ENCODE results near the gene PPDPF.
A peak's percentile ranks its signal among the peaks of the same experiment; 100 is the strongest.

Gene PPDPF

DNA sequence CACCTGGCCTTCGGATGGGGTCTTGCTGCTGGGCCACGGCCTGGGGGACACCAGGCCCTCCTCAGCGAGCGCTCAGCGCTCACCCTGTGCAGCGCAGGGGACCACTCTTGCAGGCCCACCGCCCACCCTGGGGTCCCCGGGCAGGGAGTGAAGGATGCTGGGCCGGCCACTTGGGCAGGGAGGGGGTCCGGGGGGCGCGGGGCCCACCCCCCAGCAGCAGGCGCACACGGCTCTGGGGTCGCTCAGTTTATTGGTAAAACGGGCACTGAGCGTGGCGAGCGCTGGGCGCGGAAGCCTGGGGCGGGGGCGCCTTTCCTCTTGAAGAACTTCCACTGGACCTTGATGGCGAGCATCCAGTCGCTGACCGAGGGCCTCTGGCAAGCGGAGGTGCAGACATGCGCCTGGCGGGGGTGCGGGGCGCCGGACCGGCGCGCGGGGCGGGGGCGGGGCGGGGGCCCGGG is 32.8 kb upstream of the PPDPF start:
- DNase-seq: no peak

GRCh38 chr20:63488315-63489251 is 32.0 kb upstream of the PPDPF start:
- DNase-seq: no peak

DNA sequence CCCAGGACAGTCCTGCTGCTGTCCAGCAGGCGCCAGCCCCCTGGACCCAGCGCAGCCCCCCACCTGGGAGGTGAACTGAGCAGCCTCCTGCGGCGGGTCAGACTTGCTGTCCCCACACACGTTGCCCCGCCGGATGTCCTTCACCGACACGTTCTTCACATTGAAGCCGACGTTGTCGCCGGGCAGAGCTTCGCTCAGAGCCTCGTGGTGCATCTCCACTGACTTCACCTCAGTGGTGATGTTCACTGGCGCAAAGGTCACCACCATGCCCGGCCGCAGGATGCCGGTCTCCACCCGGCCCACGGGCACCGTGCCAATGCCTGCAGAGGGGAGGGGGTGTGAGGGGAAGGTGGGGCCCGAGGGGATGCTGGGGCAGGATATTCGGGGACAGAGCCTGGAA is 30.1 kb upstream of the PPDPF start:
- DNase-seq: no peak

DNA sequence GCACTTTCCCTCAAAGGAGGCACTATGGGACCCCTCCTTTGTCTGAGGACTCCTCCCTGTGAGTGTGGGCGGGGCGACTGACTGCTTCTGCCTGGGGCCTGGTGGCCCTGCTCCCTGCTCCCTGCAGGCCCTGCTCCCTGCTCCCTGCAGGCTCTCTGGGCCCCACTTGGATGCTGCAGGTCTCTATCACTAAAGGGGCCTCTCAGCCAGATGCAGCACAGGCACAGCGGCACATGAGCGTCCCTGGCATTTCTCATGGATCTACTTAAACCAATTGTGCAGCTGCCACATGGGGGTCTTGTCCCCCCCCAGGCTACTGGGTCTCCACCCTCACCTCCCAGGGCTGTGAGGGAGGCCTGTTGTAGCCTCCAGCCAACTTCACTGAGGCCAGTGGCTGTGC is 29.5 kb upstream of the PPDPF start:
- DNase-seq: no peak

GRCh38 chr20:63491635-63492230 is 28.8 kb upstream of the PPDPF start:
- DNase-seq: no peak

- no peak for DNase-seq
Observed at GRCh38 chr20:63492518-63492917, 28.0 kb upstream of the PPDPF start.

DNA sequence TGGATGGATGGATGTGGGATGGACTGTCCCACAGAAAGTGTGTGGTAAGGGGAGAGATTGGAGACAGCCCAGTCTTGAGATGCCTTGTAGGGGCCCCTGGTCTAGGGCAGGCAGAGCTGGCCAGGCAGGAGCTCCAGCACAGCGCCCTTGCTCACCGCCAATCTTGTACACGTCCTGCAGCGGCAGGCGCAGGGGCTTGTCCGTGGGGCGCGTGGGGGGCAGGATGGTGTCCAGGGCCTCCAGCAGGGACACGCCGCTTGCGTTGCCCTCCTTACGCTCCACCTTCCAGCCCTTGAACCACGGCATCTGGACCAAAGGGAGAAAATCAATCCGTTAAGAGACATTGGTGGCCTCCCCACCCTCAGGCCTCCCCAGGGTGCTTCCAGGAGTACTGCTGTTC is 27.6 kb upstream of the PPDPF start:
- DNase-seq: no peak

DNA sequence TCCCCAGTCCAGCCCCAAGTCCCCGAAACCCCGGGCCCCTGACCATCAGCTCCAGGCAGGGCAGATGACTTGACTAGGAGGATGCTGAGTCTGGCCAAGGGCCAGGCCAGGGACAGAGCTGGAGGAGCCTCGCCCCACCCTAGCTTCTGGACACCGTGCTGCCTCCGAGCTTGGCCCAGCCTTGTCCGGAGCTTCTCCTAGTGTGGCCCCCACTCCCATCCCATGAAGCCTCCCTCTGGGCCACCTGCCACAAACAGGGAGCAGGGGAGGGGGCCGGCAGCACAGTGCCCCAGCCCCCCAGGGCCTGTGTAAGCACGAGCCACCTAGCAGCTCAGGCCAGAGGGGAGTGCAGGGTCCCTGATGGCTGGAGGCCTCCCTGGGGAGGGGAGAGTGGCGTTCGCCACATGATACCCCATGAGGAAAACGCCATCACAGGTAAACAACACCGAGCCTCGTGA is 27.0 kb upstream of the PPDPF start:
- DNase-seq: no peak

- DNase-seq: no peak
Observed at GRCh38 chr20:63494084-63494419, 26.5 kb upstream of the PPDPF start.

- DNase-seq: no peak
Observed at GRCh38 chr20:63494420-63495166, 26.0 kb upstream of the PPDPF start.

DNA sequence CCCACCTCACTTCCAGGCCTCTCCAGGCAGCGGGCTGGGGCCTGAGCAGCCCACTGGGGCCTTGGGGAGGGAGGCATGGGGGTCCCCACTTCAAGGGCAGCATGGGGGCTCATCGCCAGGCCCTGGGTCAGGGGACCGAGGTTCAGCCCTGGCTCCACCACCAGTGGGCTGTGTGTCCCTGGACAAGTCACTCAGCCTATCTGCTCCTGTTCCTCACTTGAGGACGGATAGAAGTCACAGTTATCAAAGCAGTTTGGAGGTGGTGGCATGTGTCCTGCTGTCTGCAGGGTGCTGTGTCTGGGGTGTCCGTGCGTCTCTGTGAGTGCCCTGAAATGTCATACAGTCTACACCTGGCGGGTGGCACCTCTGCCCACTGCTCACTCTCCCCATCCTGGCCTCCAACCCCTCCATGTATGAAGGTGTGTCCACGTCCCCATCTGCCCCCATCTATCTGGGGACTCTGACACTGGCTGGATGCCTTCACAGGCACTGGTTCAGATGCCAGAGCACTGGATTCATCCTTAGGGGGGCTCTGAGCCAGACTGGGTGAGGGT is 25.3 kb upstream of the PPDPF start:
- DNase-seq: no peak

GRCh38 chr20:63495741-63496595 is 24.6 kb upstream of the PPDPF start:
- DNase-seq: peak; percentile 79

- no peak for DNase-seq
Observed at GRCh38 chr20:63496596-63497120, 23.9 kb upstream of the PPDPF start.

DNA sequence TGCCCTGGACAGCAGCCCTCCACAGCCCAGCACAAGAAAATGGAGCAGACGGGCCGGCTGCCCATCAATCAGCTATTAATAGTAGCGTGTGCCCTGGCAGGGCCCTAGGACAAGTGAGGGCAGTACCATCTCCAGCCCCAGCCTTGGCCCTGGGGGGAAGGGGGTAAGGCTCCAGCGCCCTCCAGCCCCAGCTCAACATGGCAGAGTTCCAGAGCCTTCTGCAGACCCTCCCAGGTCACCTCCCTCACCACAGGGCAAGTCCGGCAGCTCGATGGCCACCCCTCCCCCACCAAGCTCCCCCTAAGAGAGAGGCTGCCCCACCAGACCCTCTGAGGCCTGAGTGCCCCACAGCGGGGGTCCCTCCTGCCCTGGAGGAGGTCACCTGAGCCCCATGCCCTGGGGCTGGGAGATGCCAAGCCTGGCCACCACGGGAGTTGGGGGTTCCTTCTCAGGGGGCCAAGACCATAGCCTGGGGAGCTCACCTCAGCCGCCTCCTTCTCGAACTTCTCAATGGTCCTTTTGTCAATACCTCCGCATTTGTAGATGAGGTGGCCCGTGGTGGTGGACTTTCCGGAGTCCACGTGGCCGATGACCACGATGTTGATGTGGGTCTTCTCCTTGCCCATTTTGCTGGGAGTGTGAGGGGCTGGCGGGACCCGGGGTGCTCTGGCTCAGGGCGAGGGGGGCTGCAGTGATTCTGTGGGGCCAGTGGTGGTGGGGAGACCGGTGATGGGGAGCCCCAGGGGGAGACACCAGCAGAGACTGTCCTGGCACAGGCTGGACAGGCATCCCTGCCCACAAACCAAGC is 23.2 kb upstream of the PPDPF start:
- DNase-seq: no peak

DNA sequence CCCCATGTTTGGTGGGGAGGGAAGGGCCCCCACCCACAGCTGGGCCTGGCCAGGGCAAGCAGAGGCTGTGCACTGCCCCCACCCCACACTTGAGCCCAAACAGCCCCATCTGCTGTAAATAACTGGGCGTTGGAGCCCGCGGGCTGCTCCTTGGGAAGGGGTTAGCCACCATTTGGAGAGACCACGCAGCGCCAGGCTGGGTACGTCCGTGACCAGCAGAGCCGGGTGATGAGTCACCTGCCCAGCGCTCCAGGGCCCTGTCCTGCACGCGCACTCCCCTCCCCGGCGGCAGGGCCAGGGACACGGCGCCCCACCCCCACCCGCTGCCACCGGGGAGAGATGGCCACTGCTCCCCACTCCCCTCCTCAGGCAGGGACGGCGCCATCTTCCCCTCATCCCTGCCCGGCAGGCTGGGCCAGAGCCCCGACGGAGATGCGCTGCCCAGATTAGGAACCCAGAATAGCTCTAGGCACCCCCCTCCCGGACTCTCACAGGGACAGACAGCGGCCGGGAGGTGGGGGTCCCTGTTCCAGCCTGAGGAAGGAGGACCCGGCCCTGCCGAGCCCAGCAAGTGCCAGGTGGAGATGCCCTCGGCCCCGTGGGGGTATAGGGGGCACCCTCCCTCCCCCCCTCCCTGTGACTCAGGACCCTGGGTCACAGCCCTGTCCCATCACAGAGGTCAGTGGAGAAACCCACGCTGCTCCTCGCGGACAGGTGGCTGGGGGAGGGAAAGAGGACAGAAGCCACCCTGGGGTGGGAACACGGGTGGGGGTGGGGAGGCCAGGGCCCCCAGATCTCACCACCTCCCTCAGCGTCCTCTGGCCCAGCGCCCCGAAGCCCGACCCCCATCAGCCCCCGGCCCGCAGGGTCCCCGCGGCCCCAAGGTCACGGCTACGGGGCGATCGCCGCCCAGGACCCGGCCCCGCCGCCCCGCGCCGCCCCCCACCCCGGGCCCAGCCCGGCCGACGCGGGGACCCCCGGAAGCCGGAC is 22.3 kb upstream of the PPDPF start:
- DNase-seq: no peak

- DNase-seq: peak; percentile 52
Observed at GRCh38 chr20:63498960-63499337, 21.6 kb upstream of the PPDPF start, which contains the start of gene EEF1A2. Gene EEF1A2 (minus strand): TSS chr20:63499083. CDS start chr20:63497763, 1,320 bp downstream.

GRCh38 chr20:63499338-63499969 is 21.1 kb upstream of the PPDPF start:
- no peak for DNase-seq

- no peak for DNase-seq
Observed at GRCh38 chr20:63500151-63500901, 20.2 kb upstream of the PPDPF start.
